Cerebellar nuclear complex (tissue), 1 donor: ENCODE data around the gene CFAP221.

Experiments
- DNase-seq, 2 experiments: peaks; one replicate each; lab custom pipeline; 2025; lab: John Stamatoyannopoulos, UW

The CFAP221 gene

GRCh38 chr2:119681203-119681867, 137.1 kb downstream of the CFAP221 start:
- DNase-seq = no peak

GRCh38 chr2:119681868-119682220, 137.6 kb downstream of the CFAP221 start:
- DNase-seq = no peak

GRCh38 chr2:119682578-119682977, 138.3 kb downstream of the CFAP221 start:
- DNase-seq = no peak

- DNase-seq = no peak
These were observed 138.9 kb downstream of the CFAP221 start for GRCh38 chr2:119683074-119683712.

- DNase-seq = peak in 1 of 2 experiments; percentile 21
These were observed 139.6 kb downstream of the CFAP221 start for GRCh38 chr2:119683713-119684443.

GRCh38 chr2:119684518-119684917, 140.3 kb downstream of the CFAP221 start:
- DNase-seq = no peak

DNA sequence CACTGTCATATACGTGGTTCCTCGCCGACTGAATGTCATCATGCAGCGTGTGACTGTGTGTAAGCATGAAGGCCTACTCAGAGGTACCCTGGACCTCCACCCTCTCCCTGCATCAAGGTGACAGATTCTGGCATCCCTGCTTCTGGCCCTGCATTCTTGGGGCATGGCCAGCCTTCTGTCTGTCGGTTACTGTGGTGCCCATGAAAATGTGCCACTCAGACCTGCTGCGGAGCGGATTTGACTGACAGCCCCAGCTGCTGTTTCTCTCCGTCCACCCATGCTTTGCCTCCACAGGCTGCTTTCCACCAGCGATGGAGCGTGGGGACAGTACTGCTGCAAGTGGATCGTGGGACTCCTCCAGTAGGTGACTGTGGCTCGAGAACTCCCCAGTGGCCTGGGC, 144.4 kb downstream of the CFAP221 start:
- no peak for DNase-seq

- DNase-seq = no peak
These were observed 145.0 kb downstream of the CFAP221 start for GRCh38 chr2:119689218-119689617.

- no peak for DNase-seq
These were observed 146.9 kb downstream of the CFAP221 start for GRCh38 chr2:119691189-119691588.

DNA sequence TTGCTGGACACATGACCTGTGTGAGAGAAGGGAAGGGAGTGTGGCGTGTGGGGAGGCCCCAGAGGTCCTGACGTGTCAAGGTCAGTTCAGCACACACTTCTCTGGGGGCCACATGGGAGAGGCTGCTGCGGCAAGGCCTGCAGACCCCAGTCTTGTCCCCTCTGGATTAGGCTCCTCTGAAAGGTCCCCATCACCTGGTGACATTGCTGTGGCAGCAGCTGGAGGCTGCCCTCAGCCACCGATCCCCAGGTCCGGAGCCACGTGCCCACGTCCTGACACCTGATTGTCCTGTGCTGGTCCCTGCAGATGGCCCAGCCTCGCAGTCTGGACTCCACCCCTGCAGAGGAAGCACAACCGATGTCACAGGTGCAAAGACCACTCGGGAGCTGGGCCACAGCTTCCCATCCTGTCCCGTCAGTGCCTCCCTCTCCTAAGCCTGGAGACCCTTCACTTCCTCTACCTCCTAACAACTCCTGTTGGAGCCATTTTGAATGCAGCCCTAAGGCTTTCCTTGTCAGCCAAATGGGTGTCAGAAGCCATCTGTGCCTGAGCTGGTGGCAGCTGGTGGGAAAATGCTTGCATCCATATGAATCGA, 147.5 kb downstream of the CFAP221 start:
- DNase-seq = no peak

- DNase-seq = no peak
These were observed 148.1 kb downstream of the CFAP221 start for GRCh38 chr2:119692310-119692709.

- DNase-seq = no peak
These were observed 148.7 kb downstream of the CFAP221 start for GRCh38 chr2:119692954-119693353.

- DNase-seq = no peak
These were observed 149.3 kb downstream of the CFAP221 start for GRCh38 chr2:119693567-119693966.

DNA sequence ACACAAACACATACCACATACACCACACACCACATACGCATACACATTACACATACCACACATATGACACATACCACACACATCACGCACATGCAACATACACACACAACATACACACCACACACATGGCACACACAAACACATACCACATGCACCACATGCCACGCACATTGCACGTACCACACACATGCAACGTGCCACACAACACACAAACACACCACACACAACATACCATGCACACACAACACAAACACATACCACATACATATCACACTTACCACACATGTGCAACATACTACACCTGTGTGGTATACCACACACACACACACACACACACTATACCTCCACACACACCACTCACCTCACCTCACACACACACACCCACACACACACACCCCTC, 149.7 kb downstream of the CFAP221 start:
- DNase-seq = no peak

DNA sequence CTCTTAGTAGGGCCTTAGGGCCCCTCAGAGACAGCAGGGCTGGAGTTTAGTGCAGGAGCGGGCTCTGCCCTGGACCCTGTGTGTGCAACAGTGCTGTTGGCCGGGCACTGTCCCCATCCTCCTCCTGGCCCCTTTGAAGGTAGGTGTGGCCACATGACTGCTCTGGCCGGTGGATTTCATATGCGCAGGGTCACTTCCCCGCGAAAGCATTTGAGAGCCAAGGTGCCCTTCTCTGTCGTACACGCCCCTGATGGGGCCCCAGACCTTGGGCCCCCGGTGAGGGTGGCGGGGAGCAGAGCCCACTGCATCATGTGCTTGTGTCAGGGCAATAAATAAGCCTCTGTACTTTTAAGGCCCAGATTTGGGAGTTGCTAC, 150.2 kb downstream of the CFAP221 start:
- DNase-seq = no peak

DNA sequence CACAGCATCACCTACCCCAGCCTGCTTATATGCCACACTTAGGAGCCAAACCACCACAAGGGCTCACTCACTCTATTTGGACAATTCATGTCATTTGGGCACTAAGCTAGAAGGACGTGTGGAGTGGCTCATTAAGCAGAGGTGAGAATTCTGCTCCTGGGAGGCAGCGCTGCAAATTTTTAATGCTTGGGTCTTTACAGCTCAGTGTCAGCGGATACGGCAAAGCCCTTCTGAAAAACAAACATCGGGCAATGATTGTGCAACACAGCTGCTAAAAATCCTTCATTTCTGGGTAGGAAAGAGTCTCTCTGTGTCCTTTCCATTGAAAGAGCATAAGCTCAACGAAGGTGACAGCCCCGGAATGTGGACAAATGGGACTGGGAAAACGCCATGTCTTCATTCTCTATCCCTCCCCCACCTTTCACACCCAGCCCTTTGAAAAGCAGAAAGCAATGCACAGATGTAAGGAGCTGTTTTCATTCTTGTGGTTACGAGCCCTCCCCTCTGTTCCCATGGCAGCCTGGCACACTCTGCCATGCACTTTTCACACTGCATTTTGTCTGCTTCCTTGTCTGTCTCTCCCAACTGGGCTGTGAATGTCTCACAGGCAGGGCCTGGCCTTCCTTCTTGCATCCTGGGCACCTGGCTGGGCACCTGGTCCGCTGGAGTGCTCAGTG, 150.7 kb downstream of the CFAP221 start:
- DNase-seq = no peak

GRCh38 chr2:119696005-119696404, 151.8 kb downstream of the CFAP221 start:
- DNase-seq = no peak

DNA sequence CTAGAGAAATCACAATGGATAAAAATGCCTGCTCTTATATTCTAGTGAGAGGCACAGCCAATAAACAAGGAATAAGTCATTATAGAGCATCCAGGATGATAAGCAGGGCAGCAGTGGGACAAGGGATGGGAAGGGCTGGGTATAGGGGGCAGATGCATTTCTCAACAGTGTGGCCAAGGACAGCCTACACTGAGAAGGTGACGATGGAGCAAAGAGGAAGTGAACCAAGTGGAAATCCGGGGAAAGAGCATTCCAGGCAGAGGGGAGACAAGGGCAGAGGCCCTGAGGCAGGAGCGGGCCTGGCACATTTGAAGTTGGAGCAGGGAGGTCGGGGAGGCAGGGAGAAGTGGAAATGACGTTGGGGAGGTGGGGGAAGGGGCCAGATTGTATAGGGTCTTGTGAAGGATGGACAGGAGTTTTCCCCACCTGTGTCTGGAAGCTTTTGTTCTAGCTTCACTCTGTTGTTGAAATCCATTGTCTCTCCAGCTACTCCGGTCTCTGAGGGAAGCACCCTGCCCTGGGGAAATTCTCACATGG, 152.3 kb downstream of the CFAP221 start:
- no peak for DNase-seq

GRCh38 chr2:119697290-119698020, 153.2 kb downstream of the CFAP221 start:
- DNase-seq = no peak

DNA sequence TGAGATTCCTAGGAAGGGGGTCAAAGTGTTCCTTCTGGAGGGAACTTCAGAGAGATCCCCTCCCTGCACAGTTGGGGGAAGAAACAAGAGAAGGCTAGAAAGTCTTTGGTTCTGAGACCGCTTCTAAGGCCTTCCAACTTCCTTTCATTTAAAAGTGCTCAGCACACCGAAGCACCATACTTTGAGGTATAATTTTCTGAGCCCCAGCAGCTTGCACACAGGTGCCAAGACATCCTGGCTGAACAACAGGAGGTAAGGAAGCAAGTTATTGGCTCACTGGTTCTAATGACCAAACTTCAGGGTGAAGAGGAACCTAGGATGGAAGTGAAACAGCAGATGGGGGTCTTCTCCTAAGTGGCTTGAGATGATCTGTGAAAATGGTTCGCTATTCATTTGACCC, 154.0 kb downstream of the CFAP221 start:
- DNase-seq = no peak

DNA sequence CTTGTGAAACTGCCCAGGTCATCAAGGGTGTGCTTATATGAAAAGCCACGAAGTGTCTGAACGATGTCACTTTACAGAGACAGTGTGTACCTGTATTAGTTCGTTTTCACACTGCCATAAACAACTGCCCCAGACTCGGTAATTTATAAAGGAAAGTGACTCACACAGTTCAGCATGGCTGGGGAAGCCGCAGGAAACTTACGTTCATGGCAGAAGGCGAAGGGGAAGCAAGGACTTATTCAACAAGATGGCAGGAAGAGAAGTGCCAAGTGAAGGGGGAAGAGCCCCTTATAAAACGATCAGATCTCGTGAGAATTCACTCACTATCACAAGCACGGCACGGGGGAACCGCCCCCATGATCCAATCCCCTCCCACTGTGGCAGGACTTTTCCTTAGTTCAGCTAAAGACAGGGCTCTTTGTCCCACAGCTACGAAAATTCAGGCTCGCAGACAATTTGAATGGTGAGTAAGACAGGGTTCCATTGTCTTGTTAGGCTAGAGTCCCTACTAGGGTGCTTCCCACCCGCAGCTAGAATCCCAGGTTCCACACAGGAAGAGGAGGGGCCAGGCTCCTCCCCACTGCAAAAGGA, 154.9 kb downstream of the CFAP221 start:
- no peak for DNase-seq
